ENCODE measurements around the gene POLE3.
"Not testable (repeated sequence)": the region's sequence is repeated elsewhere in the genome, so short reads cannot be mapped to it uniquely, and the experiment has no call there.

POLE3 gene

GRCh38 chr9:113437716-113438115, 27.2 kb upstream of the POLE3 start:
- not testable (repeated sequence) for H3K18ac ChIP-seq (ENCODE audit: low read length); H3K9ac ChIP-seq (ENCODE audit: low read depth, low read length, poor library complexity); H2BK120ac ChIP-seq (ENCODE audit: low read depth, low read length); DNase-seq (ENCODE audit: low spot score); H4K91ac ChIP-seq (ENCODE audit: low read depth, low read length, poor library complexity); H3K4ac ChIP-seq (ENCODE audit: low read length); H3K9me3 ChIP-seq (replicated peaks in 1 of 2; ENCODE audit: control insufficient read depth in 2 of 2, insufficient read depth in 1 of 2, low read depth in 1 of 2, low read length in 2 of 2); H3K4me2 ChIP-seq (ENCODE audit: insufficient read depth, low read length, poor library complexity, severe bottlenecking); H2BK5ac ChIP-seq (ENCODE audit: low read length); H3K27me3 ChIP-seq (ENCODE audit: control insufficient read depth in 3 of 3, insufficient read depth in 3 of 3, low read depth in 1 of 3, low read length in 3 of 3); H3K23ac ChIP-seq (ENCODE audit: low read depth, low read length, poor library complexity); H4K8ac ChIP-seq (ENCODE audit: low read depth, low read length); H3K4me3 ChIP-seq (ENCODE audit: low read length in 2 of 2); H3K14ac ChIP-seq (ENCODE audit: low read length); H3K4me1 ChIP-seq (ENCODE audit: control insufficient read depth in 2 of 2, insufficient read depth in 1 of 2, low read depth in 1 of 2, low read length in 2 of 2); H2AK5ac ChIP-seq (ENCODE audit: low read depth, low read length); H3K27ac ChIP-seq (replicated peaks; ENCODE audit: low read length); H2BK15ac ChIP-seq (ENCODE audit: low read length); H2AFZ ChIP-seq (ENCODE audit: low read length); H2BK12ac ChIP-seq (ENCODE audit: low read length); H3K79me1 ChIP-seq (ENCODE audit: low read depth, low read length); H3K36me3 ChIP-seq (replicated peaks in 1 of 2; ENCODE audit: control insufficient read depth in 2 of 2, insufficient read depth in 2 of 2, low read length in 2 of 2)
- no CpG with 5 or more reads among the region's 1 CpG for WGBS, 2 donors (ENCODE audit: extremely low coverage in 2 of 2, insufficient read length in 2 of 2, insufficient replicate concordance in 1 of 2)

DNA sequence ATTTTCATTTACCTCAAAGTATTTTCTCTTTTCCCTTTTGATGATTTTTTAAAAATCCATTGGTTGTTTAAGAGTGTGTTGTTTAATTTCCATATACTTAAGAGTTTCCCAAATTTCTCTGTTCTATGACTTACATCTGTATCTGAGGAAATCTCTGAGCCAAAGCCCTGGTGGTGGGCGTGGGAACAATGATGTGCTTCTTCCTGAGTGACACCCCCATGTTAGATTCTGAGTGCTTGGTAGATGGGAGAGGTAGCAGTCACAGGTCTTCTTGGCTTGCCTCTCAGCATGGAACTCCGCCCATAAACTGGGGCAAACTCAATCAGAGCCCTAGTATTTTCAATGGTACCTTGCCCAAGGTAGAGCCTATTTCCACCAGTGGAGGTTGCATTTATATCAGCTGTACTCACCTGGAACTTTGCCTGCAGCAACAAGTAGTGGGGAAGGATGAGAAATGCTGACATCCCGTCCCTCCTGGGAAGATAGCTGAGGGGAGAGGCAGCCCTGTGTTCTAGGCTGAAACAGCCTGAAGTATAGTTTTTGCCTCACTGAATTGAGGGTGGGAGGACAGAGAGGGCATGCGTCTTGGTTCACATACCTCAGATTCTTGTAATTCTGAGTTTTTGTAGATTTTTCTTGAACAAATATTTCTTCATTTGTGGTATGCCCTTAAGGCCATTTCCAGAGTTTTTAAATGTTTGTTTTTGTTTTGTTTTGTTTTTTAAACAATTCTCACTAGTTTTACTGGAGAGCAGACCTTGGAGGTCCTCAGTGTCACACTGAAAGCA, 26.4 kb upstream of the POLE3 start:
- Histone ChIP-seq H3K4ac (ENCODE audit: low read length) (no peak overlapping the region), H3K18ac (ENCODE audit: low read length) (no peak overlapping the region), H3K27me3 (ENCODE audit: control insufficient read depth in 3 of 3, insufficient read depth in 3 of 3, low read depth in 1 of 3, low read length in 3 of 3) (no peaks in the 10 kb centered on the region), H4K91ac (ENCODE audit: low read depth, low read length, poor library complexity) (no peak overlapping the region), H3K14ac (ENCODE audit: low read length) (no peak overlapping the region), H2AK5ac (ENCODE audit: low read depth, low read length) (no peak overlapping the region), H3K79me1 (ENCODE audit: low read depth, low read length) (no peaks in the 10 kb centered on the region), H4K8ac (ENCODE audit: low read depth, low read length) (no peak overlapping the region), H2BK5ac (ENCODE audit: low read length) (no peak overlapping the region), H3K4me3 (ENCODE audit: low read length in 2 of 2) (no peak overlapping the region), H3K9ac (ENCODE audit: low read depth, low read length, poor library complexity) (no peak overlapping the region), H3K9me3 (replicated peaks in 1 of 2; ENCODE audit: control insufficient read depth in 2 of 2, insufficient read depth in 1 of 2, low read depth in 1 of 2, low read length in 2 of 2) (no peaks in the 10 kb centered on the region), H2BK12ac (ENCODE audit: low read length) (no peak overlapping the region), H3K4me1 (ENCODE audit: control insufficient read depth in 2 of 2, insufficient read depth in 1 of 2, low read depth in 1 of 2, low read length in 2 of 2) (no peaks in the 10 kb centered on the region), H2AFZ (ENCODE audit: low read length) (no peak overlapping the region), H3K4me2 (ENCODE audit: insufficient read depth, low read length, poor library complexity, severe bottlenecking) (no peak overlapping the region), H3K27ac (replicated peaks; ENCODE audit: low read length) (no peak overlapping the region), H3K36me3 (replicated peaks in 1 of 2; ENCODE audit: control insufficient read depth in 2 of 2, insufficient read depth in 2 of 2, low read length in 2 of 2) (no peaks in the 10 kb centered on the region), H2BK120ac (ENCODE audit: low read depth, low read length) (no peak overlapping the region), H2BK15ac (ENCODE audit: low read length) (no peak overlapping the region), H3K23ac (ENCODE audit: low read depth, low read length, poor library complexity) (no peak overlapping the region)
- WGBS, 2 donors (ENCODE audit: extremely low coverage in 2 of 2, insufficient read length in 2 of 2, insufficient replicate concordance in 1 of 2): no CpG with 5 or more reads among the region's 4 CpGs
- DNase-seq (ENCODE audit: low spot score): no peak

- H3K14ac ChIP-seq (ENCODE audit: low read length): no peak overlapping the region
- no peaks in the 10 kb centered on the region for H3K9me3 ChIP-seq (replicated peaks in 1 of 2; ENCODE audit: control insufficient read depth in 2 of 2, insufficient read depth in 1 of 2, low read depth in 1 of 2, low read length in 2 of 2)
- H2BK12ac ChIP-seq (ENCODE audit: low read length): no peak overlapping the region
- H3K4me1 ChIP-seq (ENCODE audit: control insufficient read depth in 2 of 2, insufficient read depth in 1 of 2, low read depth in 1 of 2, low read length in 2 of 2): no peaks in the 10 kb centered on the region
- H3K9ac ChIP-seq (ENCODE audit: low read depth, low read length, poor library complexity): no peak overlapping the region
- no peak overlapping the region for H3K4me3 ChIP-seq (ENCODE audit: low read length in 2 of 2)
- no peak overlapping the region for H3K4me2 ChIP-seq (ENCODE audit: insufficient read depth, low read length, poor library complexity, severe bottlenecking)
- H3K27ac ChIP-seq (replicated peaks; ENCODE audit: low read length): no peak overlapping the region
- no peak overlapping the region for H2AK5ac ChIP-seq (ENCODE audit: low read depth, low read length)
- H2AFZ ChIP-seq (ENCODE audit: low read length): no peak overlapping the region
- no peaks in the 10 kb centered on the region for H3K27me3 ChIP-seq (ENCODE audit: control insufficient read depth in 3 of 3, insufficient read depth in 3 of 3, low read depth in 1 of 3, low read length in 3 of 3)
- H3K79me1 ChIP-seq (ENCODE audit: low read depth, low read length): no peaks in the 10 kb centered on the region
- no peak overlapping the region for H3K23ac ChIP-seq (ENCODE audit: low read depth, low read length, poor library complexity)
- H3K4ac ChIP-seq (ENCODE audit: low read length): no peak overlapping the region
- no peak overlapping the region for H2BK15ac ChIP-seq (ENCODE audit: low read length)
- no peak for DNase-seq (ENCODE audit: low spot score)
- H4K8ac ChIP-seq (ENCODE audit: low read depth, low read length): no peak overlapping the region
- H2BK5ac ChIP-seq (ENCODE audit: low read length): no peak overlapping the region
- H4K91ac ChIP-seq (ENCODE audit: low read depth, low read length, poor library complexity): no peak overlapping the region
- no peak overlapping the region for H3K18ac ChIP-seq (ENCODE audit: low read length)
- H3K36me3 ChIP-seq (replicated peaks in 1 of 2; ENCODE audit: control insufficient read depth in 2 of 2, insufficient read depth in 2 of 2, low read length in 2 of 2): no peaks in the 10 kb centered on the region
- H2BK120ac ChIP-seq (ENCODE audit: low read depth, low read length): no peak overlapping the region
Measured at GRCh38 chr9:113431191-113431590, 20.7 kb upstream of the POLE3 start.

- WGBS, 2 donors (ENCODE audit: extremely low coverage in 2 of 2, insufficient read length in 2 of 2, insufficient replicate concordance in 1 of 2): no CpG with 5 or more reads among the region's 1 CpG
- H2BK5ac ChIP-seq (ENCODE audit: low read length): no peak overlapping the region
Measured at GRCh38 chr9:113428062-113428615, 17.7 kb upstream of the POLE3 start.

More at GRCh38 chr9:113428062-113428615, 17.7 kb upstream of the POLE3 start:
- H3K23ac ChIP-seq (ENCODE audit: low read depth, low read length, poor library complexity): no peak overlapping the region
- DNase-seq (ENCODE audit: low spot score): no peak
- H2BK120ac ChIP-seq (ENCODE audit: low read depth, low read length): no peak overlapping the region
- no peaks in the 10 kb centered on the region for H3K36me3 ChIP-seq (replicated peaks in 1 of 2; ENCODE audit: control insufficient read depth in 2 of 2, insufficient read depth in 2 of 2, low read length in 2 of 2)
- H3K9me3 ChIP-seq (replicated peaks in 1 of 2; ENCODE audit: control insufficient read depth in 2 of 2, insufficient read depth in 1 of 2, low read depth in 1 of 2, low read length in 2 of 2): no peaks in the 10 kb centered on the region
- H2AK5ac ChIP-seq (ENCODE audit: low read depth, low read length): no peak overlapping the region
- H4K91ac ChIP-seq (ENCODE audit: low read depth, low read length, poor library complexity): no peak overlapping the region
- peaks cover 4 to 8% of the 10 kb centered on the region in 2 donors for H3K4me1 ChIP-seq (ENCODE audit: control insufficient read depth in 2 of 2, insufficient read depth in 1 of 2, low read depth in 1 of 2, low read length in 2 of 2)
- no peak overlapping the region for H3K4ac ChIP-seq (ENCODE audit: low read length)
- H3K79me1 ChIP-seq (ENCODE audit: low read depth, low read length): no peaks in the 10 kb centered on the region
- no peaks in the 10 kb centered on the region for H3K27me3 ChIP-seq (ENCODE audit: control insufficient read depth in 3 of 3, insufficient read depth in 3 of 3, low read depth in 1 of 3, low read length in 3 of 3)
- H2BK15ac ChIP-seq (ENCODE audit: low read length): no peak overlapping the region
- no peak overlapping the region for H3K9ac ChIP-seq (ENCODE audit: low read depth, low read length, poor library complexity)
- no peak overlapping the region for H3K4me3 ChIP-seq (ENCODE audit: low read length in 2 of 2)
- no peak overlapping the region for H4K8ac ChIP-seq (ENCODE audit: low read depth, low read length)
- no peak overlapping the region for H2AFZ ChIP-seq (ENCODE audit: low read length)
- no peak overlapping the region for H2BK12ac ChIP-seq (ENCODE audit: low read length)
- no peak overlapping the region for H3K14ac ChIP-seq (ENCODE audit: low read length)
- H3K4me2 ChIP-seq (ENCODE audit: insufficient read depth, low read length, poor library complexity, severe bottlenecking): no peak overlapping the region
- H3K27ac ChIP-seq (replicated peaks; ENCODE audit: low read length): no peak overlapping the region
- no peak overlapping the region for H3K18ac ChIP-seq (ENCODE audit: low read length)

All from neuronal stem cell (in vitro differentiated cells).